Left lobe of liver (tissue), 2 donors: ENCODE results near the gene KIF21B. TPM values are rescaled to one million over a fixed set of nuclear protein-coding genes. Genes with fewer than 3 reads are reported as not detected.
"Not testable (repeated sequence)": the region's sequence is repeated elsewhere in the genome, so short reads cannot be mapped to it uniquely, and the experiment has no call there.

Experiments
- ATAC-seq: fragments of 200-7000 bp; cut with Tn5 transposase; one replicate; pipeline ENCODE4 v1.9.1; 2020; ENCODE audit warnings: mild to moderate bottlenecking, moderate library complexity
- DNase-seq: peaks from one replicate; pipeline ENCODE4 v3.0.0-alpha.2; 2020; ENCODE audit warnings: low spot score
- total RNA-seq: library from RNA; stranded (reverse); gene quantifications from one replicate; pipeline ENCODE4 v1.2.1, GENCODE V29; 2021
- donor health status: DM: no; HTN: no; CAD: no; lungs with moderate emphysema.
- donor health status: DM: no; HTN: yes; CAD: no.

The KIF21B gene
- total RNA-seq, 1 donor from 2014 or later, result 0.93 TPM

- peak; percentile 17 for ATAC-seq
- no peak for DNase-seq
Observed at GRCh38 chr1:200973937-200974657, 49.4 kb downstream of the KIF21B start.

- no peak for ATAC-seq
- no peak for DNase-seq
Observed at GRCh38 chr1:200972985-200973742, 50.4 kb downstream of the KIF21B start.

GRCh38 chr1:200971955-200972711, 51.4 kb downstream of the KIF21B start:
- DNase-seq (peak; percentile 63), ATAC-seq (peak; percentile 83)

- ATAC-seq (no peak), DNase-seq (no peak)
Observed at GRCh38 chr1:200971428-200971903, 52.0 kb downstream of the KIF21B start.

- no peak for ATAC-seq
Observed at GRCh38 chr1:200970771-200971427, 52.6 kb downstream of the KIF21B start.

GRCh38 chr1:200969726-200970561, 53.6 kb downstream of the KIF21B start:
- DNase-seq (no peak), ATAC-seq (no peak)

More at GRCh38 chr1:200970771-200971427, 52.6 kb downstream of the KIF21B start:
- DNase-seq, result no peak

- DNase-seq, result no peak
- ATAC-seq, result no peak
Observed at GRCh38 chr1:200968469-200969410, 54.8 kb downstream of the KIF21B start.

GRCh38 chr1:200967693-200968468, 55.6 kb downstream of the KIF21B start:
- no peak for ATAC-seq

GRCh38 chr1:200966934-200967333, 56.6 kb downstream of the KIF21B start:
- DNase-seq (no peak), ATAC-seq (no peak)

More at GRCh38 chr1:200967693-200968468, 55.6 kb downstream of the KIF21B start:
- DNase-seq, result no peak

GRCh38 chr1:200965111-200965805, 58.3 kb downstream of the KIF21B start:
- DNase-seq (no peak), ATAC-seq (no peak)

GRCh38 chr1:200963888-200964287, 59.6 kb downstream of the KIF21B start:
- not testable (repeated sequence) for ATAC-seq, DNase-seq

- no peak for ATAC-seq
- no peak for DNase-seq
Observed at GRCh38 chr1:200963076-200963475, 60.4 kb downstream of the KIF21B start.

GRCh38 chr1:200962631-200963030, 60.9 kb downstream of the KIF21B start:
- no peak for DNase-seq
- ATAC-seq, result no peak

GRCh38 chr1:200962151-200962550, 61.4 kb downstream of the KIF21B start:
- not testable (repeated sequence) for ATAC-seq, DNase-seq

GRCh38 chr1:200960948-200961340, 62.6 kb downstream of the KIF21B start:
- ATAC-seq (no peak), DNase-seq (no peak)

- no peak for ATAC-seq
- no peak for DNase-seq
Observed at GRCh38 chr1:200960236-200960947, 63.1 kb downstream of the KIF21B start.
